ENCODE measurements around the gene SYTL3. TPM values are rescaled to one million over a fixed set of nuclear protein-coding genes. Genes with fewer than 3 reads are reported as not detected.
A peak's percentile ranks its signal among the peaks of the same experiment; 100 is the strongest.
"Not testable (repeated sequence)": the region's sequence is repeated elsewhere in the genome, so short reads cannot be mapped to it uniquely, and the experiment has no call there.

The SYTL3 gene
- total and polyA plus RNA-seq, 3 donors from 2014 or later = 7.0 to 11.0 (median 10.2) TPM

DNA sequence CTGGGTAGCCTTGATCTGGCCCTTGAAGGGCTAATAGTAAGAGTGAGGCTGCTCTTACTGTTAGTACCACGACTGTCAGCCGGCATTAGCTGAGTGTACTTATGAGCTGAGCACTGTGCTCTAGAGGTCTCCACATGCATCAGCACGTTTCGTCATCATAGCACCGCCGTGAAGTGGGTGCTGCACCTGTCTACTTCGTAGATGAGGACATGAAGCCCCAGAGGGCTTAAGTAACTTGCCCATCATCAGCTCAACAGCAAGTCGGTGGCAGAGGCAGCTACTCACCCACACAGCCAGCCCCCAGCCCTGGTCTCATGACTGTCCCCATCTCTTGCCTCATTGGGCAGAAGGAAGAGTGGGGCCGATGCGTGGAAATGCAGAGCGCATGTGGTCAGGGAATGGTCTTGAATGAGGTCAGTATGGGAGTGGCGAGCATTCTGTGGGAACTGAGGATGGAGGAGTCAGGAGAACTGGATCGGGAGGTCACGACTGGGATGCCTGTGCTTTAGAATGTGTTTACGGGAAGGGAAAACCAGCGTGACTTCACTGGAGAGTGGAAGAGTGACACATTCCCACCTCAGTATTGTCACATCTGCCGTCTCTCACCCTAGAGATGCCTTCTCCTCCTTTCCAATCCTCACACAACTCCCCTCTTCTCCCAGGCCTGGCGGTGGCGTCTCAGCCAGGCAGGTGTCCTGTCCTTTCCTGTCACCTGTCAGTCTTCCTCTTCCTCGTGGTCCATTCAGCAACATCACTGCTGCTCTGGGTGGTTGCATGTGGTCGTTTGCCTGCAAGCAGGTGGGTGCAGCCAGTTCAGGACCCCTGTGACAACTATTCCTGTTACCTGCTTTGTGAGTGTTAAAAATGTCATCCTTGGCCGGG, 6.0 kb downstream of the SYTL3 start:
- TF ChIP-seq, protein P1, sequence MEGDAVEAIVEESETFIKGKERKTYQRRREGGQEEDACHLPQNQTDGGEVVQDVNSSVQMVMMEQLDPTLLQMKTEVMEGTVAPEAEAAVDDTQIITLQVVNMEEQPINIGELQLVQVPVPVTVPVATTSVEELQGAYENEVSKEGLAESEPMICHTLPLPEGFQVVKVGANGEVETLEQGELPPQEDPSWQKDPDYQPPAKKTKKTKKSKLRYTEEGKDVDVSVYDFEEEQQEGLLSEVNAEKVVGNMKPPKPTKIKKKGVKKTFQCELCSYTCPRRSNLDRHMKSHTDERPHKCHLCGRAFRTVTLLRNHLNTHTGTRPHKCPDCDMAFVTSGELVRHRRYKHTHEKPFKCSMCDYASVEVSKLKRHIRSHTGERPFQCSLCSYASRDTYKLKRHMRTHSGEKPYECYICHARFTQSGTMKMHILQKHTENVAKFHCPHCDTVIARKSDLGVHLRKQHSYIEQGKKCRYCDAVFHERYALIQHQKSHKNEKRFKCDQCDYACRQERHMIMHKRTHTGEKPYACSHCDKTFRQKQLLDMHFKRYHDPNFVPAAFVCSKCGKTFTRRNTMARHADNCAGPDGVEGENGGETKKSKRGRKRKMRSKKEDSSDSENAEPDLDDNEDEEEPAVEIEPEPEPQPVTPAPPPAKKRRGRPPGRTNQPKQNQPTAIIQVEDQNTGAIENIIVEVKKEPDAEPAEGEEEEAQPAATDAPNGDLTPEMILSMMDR (IDR thresholded peaks at IDR 0.05) = no peak
- TF ChIP-seq POLR2A (IDR thresholded peaks at IDR 0.05) = no peak
- Histone ChIP-seq H3K27me3 (no peaks in the 10 kb centered on the region), H3K27ac (no peak overlapping the region), H3K4me3 (no peak overlapping the region), H3K36me3 (ENCODE audit: low read depth, missing control alignments) (no peaks in the 10 kb centered on the region), H3K4me1 (no peaks in the 10 kb centered on the region), H3K9me3 (no peaks in the 10 kb centered on the region)
- DNase-seq = no peak
- intact Hi-C loops (cut with DNase I; ENCODE audit: low total_unique reads) = no loop called here
- 87 to 95% methylated on average over 22 of the region's 22 CpGs for WGBS, 2 donors

DNA sequence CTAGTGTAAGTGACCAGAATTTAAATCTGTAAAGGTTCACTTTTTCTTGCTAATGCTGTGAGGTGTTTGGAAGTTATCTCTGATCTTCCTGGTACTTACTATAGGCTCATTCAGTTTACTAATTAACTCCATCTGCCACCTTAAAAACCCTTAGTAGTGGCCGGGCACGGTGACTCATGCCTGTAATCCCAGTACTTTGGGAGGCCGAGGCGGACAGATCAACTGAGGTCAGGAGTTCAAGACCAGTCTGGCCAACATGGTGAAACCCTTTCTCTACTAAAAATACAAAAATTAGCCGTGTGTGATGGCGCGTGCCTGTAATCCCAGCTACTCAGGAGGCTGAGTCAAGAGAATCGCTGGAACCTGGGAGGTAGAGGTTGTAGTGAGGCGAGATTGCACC, 7.1 kb downstream of the SYTL3 start:
- 88 to 92% methylated on average over 8 to 9 of the region's 9 CpGs for WGBS, 2 donors
- H3K36me3 ChIP-seq (ENCODE audit: low read depth, missing control alignments); DNase-seq; H3K4me1 ChIP-seq; H3K27me3 ChIP-seq; H3K4me3 ChIP-seq; intact Hi-C loops (cut with DNase I; ENCODE audit: low total_unique reads); H3K9me3 ChIP-seq; H3K27ac ChIP-seq: not testable (repeated sequence)

DNA sequence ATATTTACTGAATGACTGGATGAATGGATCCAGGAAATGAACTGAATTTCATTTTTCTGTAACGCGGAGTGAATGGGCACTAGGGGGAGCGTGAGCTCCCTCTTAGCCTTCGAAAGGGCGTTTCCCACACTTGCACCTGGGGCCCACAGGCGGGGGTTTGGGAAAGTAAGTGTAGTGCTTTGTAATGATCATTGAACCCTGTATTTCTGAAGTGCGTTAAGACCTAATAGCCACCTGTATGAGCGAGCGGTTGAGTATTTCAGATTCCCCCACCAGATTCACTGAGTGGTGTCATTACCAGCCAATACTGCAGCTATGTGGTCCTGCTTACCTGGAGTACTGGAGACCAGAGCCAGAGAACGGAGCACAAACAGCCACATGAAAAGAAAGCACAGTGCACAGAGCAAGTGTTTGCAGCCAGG, 10.5 kb downstream of the SYTL3 start:
- no peak overlapping the region for H3K27ac ChIP-seq
- WGBS, 2 donors = 58 to 65% methylated on average over 10 of the region's 10 CpGs
- no peaks in the 10 kb centered on the region for H3K27me3 ChIP-seq
- H3K9me3 ChIP-seq = no peaks in the 10 kb centered on the region
- H3K4me1 ChIP-seq = peaks cover 3% of the 10 kb centered on the region
- intact Hi-C loops (cut with DNase I; ENCODE audit: low total_unique reads) = no loop called here
- no peaks in the 10 kb centered on the region for H3K36me3 ChIP-seq (ENCODE audit: low read depth, missing control alignments)
- no peak for DNase-seq
- no peak for TF ChIP-seq POLR2A (IDR thresholded peaks at IDR 0.05)
- TF ChIP-seq, protein P1 (IDR thresholded peaks at IDR 0.05) = peak in 2 of 3 experiments; percentile 7 to 29
- H3K4me3 ChIP-seq = no peak overlapping the region

DNA sequence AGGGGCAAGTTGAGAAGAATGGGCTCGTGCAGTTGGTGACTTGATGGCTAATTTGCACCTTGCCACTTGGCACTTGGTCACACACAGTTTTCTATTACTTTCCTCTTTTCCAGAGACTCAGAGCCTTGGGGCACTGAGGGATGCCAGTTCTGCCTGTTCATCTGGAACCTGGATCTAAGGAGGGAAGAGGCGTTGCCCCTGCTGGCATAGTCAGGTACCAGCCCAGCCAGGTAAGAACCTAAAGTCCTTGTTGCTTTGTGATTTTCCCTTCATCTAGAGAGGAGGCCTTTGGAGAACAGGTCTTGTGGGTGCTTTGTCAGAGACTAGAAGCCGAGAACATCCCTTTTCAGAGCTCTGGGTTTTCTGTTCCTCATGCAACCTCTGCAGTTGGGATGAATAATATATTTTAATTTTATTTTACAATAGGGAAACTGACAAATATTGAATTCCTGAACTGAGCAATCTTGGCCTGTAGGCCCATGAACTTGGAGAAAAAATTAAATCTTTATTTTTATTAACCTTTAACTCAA, 11.4 kb downstream of the SYTL3 start:
- peaks cover 3% of the 10 kb centered on the region for H3K4me1 ChIP-seq
- WGBS, 2 donors = 77 to 92% methylated on average over 3 of the region's 3 CpGs
- no peak for DNase-seq
- H3K36me3 ChIP-seq (ENCODE audit: low read depth, missing control alignments) = no peaks in the 10 kb centered on the region
- no peak for TF ChIP-seq POLR2A (IDR thresholded peaks at IDR 0.05)
- H3K27me3 ChIP-seq = no peaks in the 10 kb centered on the region
- H3K4me3 ChIP-seq = no peak overlapping the region
- intact Hi-C loops (cut with DNase I; ENCODE audit: low total_unique reads) = no loop called here
- no peaks in the 10 kb centered on the region for H3K9me3 ChIP-seq
- no peak overlapping the region for H3K27ac ChIP-seq

DNA sequence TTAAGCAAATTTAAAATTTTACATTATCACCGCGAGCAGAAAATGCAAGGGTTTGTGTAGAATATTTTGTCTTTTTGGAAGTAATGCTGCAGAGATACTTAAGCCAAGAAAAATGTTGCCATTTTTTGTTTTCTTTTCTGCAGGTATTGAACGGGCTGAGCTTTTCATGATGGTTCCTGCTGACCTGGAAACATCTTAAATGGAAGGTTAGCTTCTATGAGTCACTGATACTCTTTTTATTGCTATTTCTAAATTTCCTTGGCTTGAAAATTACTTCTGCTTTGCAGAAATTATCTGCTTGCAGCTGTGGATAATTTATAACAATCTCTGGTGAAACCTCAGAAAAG, 12.7 kb downstream of the SYTL3 start:
- no peak overlapping the region for H3K4me3 ChIP-seq
- intact Hi-C loops (cut with DNase I; ENCODE audit: low total_unique reads) = no loop called here

More for the DNA sequence above, 12.7 kb downstream of the SYTL3 start:
- Histone ChIP-seq H3K36me3 (ENCODE audit: low read depth, missing control alignments) (no peaks in the 10 kb centered on the region), H3K27ac (no peak overlapping the region), H3K9me3 (no peaks in the 10 kb centered on the region), H3K27me3 (no peaks in the 10 kb centered on the region), H3K4me1 (peaks cover 3% of the 10 kb centered on the region)
- no peak for DNase-seq
- TF ChIP-seq, protein P1 (IDR thresholded peaks at IDR 0.05) = no peak
- TF ChIP-seq POLR2A (IDR thresholded peaks at IDR 0.05) = no peak
- WGBS, 2 donors = 58 to 64% methylated on average over 3 of the region's 3 CpGs
